GM23248 (cell line): ENCODE measurements around the gene NAALAD2.

Experiments used
- EZH2 ChIP-seq: fragments of 200-600 bp; sonication (generic); IDR thresholded peaks from 2 replicates; pipeline ENCODE4 v1.6.1; 2018; ENCODE audit warnings: antibody characterized with exemption, mild to moderate bottlenecking; ENCODE audit not compliant: insufficient read depth, poor library complexity, severe bottlenecking
- EZH2phosphoT487 ChIP-seq: fragments of 200-600 bp; sonication (generic); IDR thresholded peaks from 2 replicates; pipeline ENCODE4 v1.6.1; 2018; ENCODE audit warnings: antibody characterized with exemption, moderate library complexity, mild to moderate bottlenecking, low read depth; ENCODE audit not compliant: insufficient read depth

DNA sequence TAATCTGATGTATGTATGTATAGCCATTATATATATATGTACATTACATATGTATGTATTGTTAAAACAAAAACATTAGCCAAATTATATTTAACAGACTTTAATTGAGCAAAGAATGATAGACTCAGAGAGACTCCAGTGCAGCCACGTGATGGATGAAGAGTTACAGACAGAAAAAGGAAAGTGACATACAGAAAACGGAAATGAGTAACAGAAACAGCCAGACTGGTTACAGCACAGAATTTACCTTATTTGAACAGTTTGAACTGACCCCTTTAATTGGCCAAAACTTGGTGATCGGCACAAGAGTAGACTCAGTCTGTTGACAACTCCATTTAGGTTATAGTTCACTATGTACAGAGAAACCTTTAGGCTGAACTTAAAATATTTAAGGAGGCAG lies 53.4 kb downstream of the NAALAD2 start:
- TF ChIP-seq EZH2 (no peak), EZH2phosphoT487 (no peak)
